K562 (cell line): ENCODE results near the gene TIPIN. TPM values are rescaled to one million over a fixed set of nuclear protein-coding genes. Genes with fewer than 3 reads are reported as not detected.

ENCODE experiments used
- CREB5 ChIP-seq: fragments of 250-450 bp; sonication (Bioruptor Pico); IDR thresholded peaks from 2 replicates; pipeline ENCODE4 v1.5.0; 2020; ENCODE audit warnings: mild to moderate bottlenecking
- HDAC2 ChIP-seq: fragments of 450-650 bp; IDR thresholded peaks from 2 replicates; pipeline ENCODE4 v1.6.1; 2016; ENCODE audit warnings: mild to moderate bottlenecking
- HNRNPUL1 ChIP-seq: fragments of 200-400 bp; formaldehyde crosslinking; IDR thresholded peaks from 2 replicates; pipeline ENCODE4 v1.6.1; 2017; ENCODE audit warnings: low read length
- KLF6 ChIP-seq: fragments of 250-450 bp; sonication (Bioruptor Pico); IDR thresholded peaks from 2 replicates; pipeline ENCODE4 v1.4.0; 2020; ENCODE audit warnings: mild to moderate bottlenecking, moderate library complexity, borderline replicate concordance
- SIX5 ChIP-seq, 2 experiments: IDR thresholded peaks; 2 replicates each; pipeline ENCODE4 v1.6.1; 2011; ENCODE audit warnings: low read length in 2 of 2, borderline replicate concordance in 1 of 2, low read depth in 1 of 2, mild to moderate bottlenecking in 1 of 2, moderate library complexity in 1 of 2; ENCODE audit not compliant: insufficient read depth in 1 of 2
- TAF7 ChIP-seq: fragments of 450-650 bp; IDR thresholded peaks from 2 replicates; pipeline ENCODE4 v1.6.1; 2016; ENCODE audit warnings: missing genetic modification characterization, missing compliant biosample characterization
- TAF9B ChIP-seq: fragments of 450-650 bp; IDR thresholded peaks from 2 replicates; pipeline ENCODE4 v1.6.1; 2018; ENCODE audit warnings: mild to moderate bottlenecking; ENCODE audit not compliant: partially characterized antibody
- TFAM ChIP-seq: fragments of 250-450 bp; sonication (Bioruptor Pico); conservative IDR thresholded peaks from 2 replicates; pipeline ENCODE4 v1.5.0; 2021; ENCODE audit warnings: mild to moderate bottlenecking, moderate library complexity
- ZNF174 ChIP-seq: fragments of 250-450 bp; sonication (Bioruptor Pico); IDR thresholded peaks from 2 replicates; pipeline ENCODE4 v1.4.0; 2020; ENCODE audit warnings: mild to moderate bottlenecking
- ZNF316 ChIP-seq: fragments of 450-650 bp; IDR thresholded peaks from 2 replicates; pipeline ENCODE4 v1.6.1; 2016
- ZNF407 ChIP-seq: fragments of 450-650 bp; IDR thresholded peaks from 2 replicates; pipeline ENCODE4 v1.6.1; 2016; ENCODE audit warnings: low read depth
- ZNF445 ChIP-seq: fragments of 250-450 bp; sonication (Bioruptor Pico); IDR thresholded peaks from 2 replicates; pipeline ENCODE4 v1.4.0; 2020; ENCODE audit warnings: low read depth, mild to moderate bottlenecking, moderate library complexity
- ZNF785 ChIP-seq: fragments of 250-450 bp; sonication (Bioruptor Pico); IDR thresholded peaks from 2 replicates; pipeline ENCODE4 v1.4.0; 2020; ENCODE audit warnings: mild to moderate bottlenecking
- polyA plus RNA-seq, 8 experiments: library from polyadenylated mRNA; depleted of rRNA in 4 of 8; stranded (reverse) in 5 of 8; unstranded in 3 of 8; fragments of >200 nt; fragmentation: Nextera tagmentation in 2 of 8; fragmentation: Illumina TruSeq in 1 of 8; extraction: Ambion mirVana in 2 of 8; extraction: Trizol in 1 of 8; gene quantifications; 2 replicates each; pipeline versions ENCODE4 v1.2.1 to v1.2.3, GENCODE V29; 2011 to 2014; ENCODE audit warnings: inconsistent platforms in 1 of 8, missing spikeins in 1 of 8
- total RNA-seq, 7 experiments: library from RNA; depleted of rRNA in 6 of 7; stranded (reverse); fragments of >200 nt in 6 of 7; fragmentation: Illumina TruSeq in 2 of 7; extraction: Trizol in 2 of 7; gene quantifications; 2 replicates each; pipeline versions ENCODE4 v1.2.1 to v1.2.3, GENCODE V29; 2011 to 2021; ENCODE audit warnings: low replicate concordance in 1 of 7
- TF ChIP-seq, protein P1 (sequence below), 2 experiments: fragments of 450-650 bp in 1 of 2; sonication (generic) in 1 of 2; formaldehyde crosslinking; conservative IDR thresholded peaks; 2 replicates each; pipeline versions ENCODE4 v1.4.0 to v1.8.1; 2020 to 2022; ENCODE audit warnings: mild to moderate bottlenecking in 1 of 2, missing genetic modification reagents in 1 of 2
- TF ChIP-seq, protein P2 (sequence below): sonication (generic); formaldehyde crosslinking; IDR thresholded peaks from 2 replicates; pipeline ENCODE4 v1.8.0; 2022; ENCODE audit warnings: mild to moderate bottlenecking, missing genetic modification reagents

TIPIN gene
- total and polyA plus RNA-seq, 9 of the 15 experiments (the other 6 are each of a cell fraction or from before 2014, with no cell fraction given): 22.9 to 61.4 (median 42.0) TPM

GRCh38 chr15:66356359-66357236 is at the start of gene TIPIN (continued):
- TF ChIP-seq KLF6 (CRISPR knock-in tag) (no peak), HNRNPUL1 (no peak), ZNF174 (CRISPR knock-in tag) (no peak), TAF9B (peak; percentile 73), HDAC2 (peak; percentile 55), SIX5 (IDR thresholded peaks at IDR 0.05; ENCODE audit: borderline replicate concordance in 1 of 2, insufficient read depth in 1 of 2, low read depth in 1 of 2, low read length in 2 of 2) (no peak), TFAM (CRISPR knock-in tag) (no peak), ZNF445 (CRISPR knock-in tag) (no peak), CREB5 (CRISPR knock-in tag) (no peak), TAF7 (tag) (peak; percentile 79; the same call in 1 of the 2 replicates), ZNF785 (CRISPR knock-in tag) (no peak), ZNF316 (no peak), ZNF407 (no peak)
- TF ChIP-seq, protein P1, sequence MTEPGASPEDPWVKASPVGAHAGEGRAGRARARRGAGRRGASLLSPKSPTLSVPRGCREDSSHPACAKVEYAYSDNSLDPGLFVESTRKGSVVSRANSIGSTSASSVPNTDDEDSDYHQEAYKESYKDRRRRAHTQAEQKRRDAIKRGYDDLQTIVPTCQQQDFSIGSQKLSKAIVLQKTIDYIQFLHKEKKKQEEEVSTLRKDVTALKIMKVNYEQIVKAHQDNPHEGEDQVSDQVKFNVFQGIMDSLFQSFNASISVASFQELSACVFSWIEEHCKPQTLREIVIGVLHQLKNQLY (CRISPR knock-in tag; conservative IDR thresholded peaks at IDR 0.05): peak in 1 of 2 experiments; percentile 77; a peak in 1 of 4 replicates
- TF ChIP-seq, protein P2, sequence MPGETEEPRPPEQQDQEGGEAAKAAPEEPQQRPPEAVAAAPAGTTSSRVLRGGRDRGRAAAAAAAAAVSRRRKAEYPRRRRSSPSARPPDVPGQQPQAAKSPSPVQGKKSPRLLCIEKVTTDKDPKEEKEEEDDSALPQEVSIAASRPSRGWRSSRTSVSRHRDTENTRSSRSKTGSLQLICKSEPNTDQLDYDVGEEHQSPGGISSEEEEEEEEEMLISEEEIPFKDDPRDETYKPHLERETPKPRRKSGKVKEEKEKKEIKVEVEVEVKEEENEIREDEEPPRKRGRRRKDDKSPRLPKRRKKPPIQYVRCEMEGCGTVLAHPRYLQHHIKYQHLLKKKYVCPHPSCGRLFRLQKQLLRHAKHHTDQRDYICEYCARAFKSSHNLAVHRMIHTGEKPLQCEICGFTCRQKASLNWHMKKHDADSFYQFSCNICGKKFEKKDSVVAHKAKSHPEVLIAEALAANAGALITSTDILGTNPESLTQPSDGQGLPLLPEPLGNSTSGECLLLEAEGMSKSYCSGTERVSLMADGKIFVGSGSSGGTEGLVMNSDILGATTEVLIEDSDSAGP (CRISPR knock-in tag): no peak; the same call in 1 of the 2 replicates
